Peyer's patch (tissue), 4 donors: ENCODE results near the gene PGAM5. TPM values are rescaled to one million over a fixed set of nuclear protein-coding genes. Genes with fewer than 3 reads are reported as not detected.

Experiments used
- DNase-seq, 3 donors: peaks; one replicate each; pipeline ENCODE4 v3.0.0-alpha.2; 2017 to 2019
- H3K27ac ChIP-seq, 4 donors: fragments of 200-600 bp; sonication (generic); one replicate each; pipeline ENCODE4 v1.5.1; 2016 to 2019
- H3K27me3 ChIP-seq, 2 donors: fragments of 200-600 bp; sonication (generic); one replicate each; pipeline ENCODE4 v1.5.1; 2019
- H3K36me3 ChIP-seq, 3 donors: fragments of 200-600 bp; sonication (generic); one replicate each; pipeline ENCODE4 v1.5.1; 2016 to 2019
- H3K4me1 ChIP-seq, 4 donors: fragments of 200-600 bp; sonication (generic); one replicate each; pipeline ENCODE4 v1.5.1; 2016 to 2019
- H3K4me3 ChIP-seq, 4 donors: fragments of 200-600 bp; sonication (generic); 1 replicate in 3 of 4; 2 replicates in 1 of 4; pipeline ENCODE4 v1.5.1; 2016 to 2019; ENCODE audit warnings: mild to moderate bottlenecking in 1 of 4
- H3K9me3 ChIP-seq, 4 donors: fragments of 200-600 bp; sonication (generic); one replicate each; pipeline ENCODE4 v1.5.1; 2016 to 2019; ENCODE audit warnings: mild to moderate bottlenecking in 1 of 4
- CTCF ChIP-seq, 6 experiments: fragments of 450-650 bp in 4 of 6; fragments of 200-600 bp in 2 of 6; sonication (generic) in 1 of 6; IDR thresholded peaks; one replicate each; pipeline ENCODE4 v1.5.1; 2017 to 2019; ENCODE audit warnings: antibody characterized with exemption in 6 of 6, mild to moderate bottlenecking in 3 of 6, moderate library complexity in 1 of 6
- POLR2A ChIP-seq, 2 donors: fragments of 450-650 bp; IDR thresholded peaks; one replicate each; pipeline ENCODE4 v1.5.1; 2017; ENCODE audit warnings: antibody characterized with exemption in 2 of 2, mild to moderate bottlenecking in 2 of 2, moderate library complexity in 2 of 2
- total RNA-seq, 4 donors: library from RNA; depleted of rRNA; stranded (reverse); fragments of >200 nt; gene quantifications; one replicate each; pipeline ENCODE4 v1.1.0, GENCODE V29; 2016

The PGAM5 gene
- total RNA-seq, 4 donors from 2014 or later = 23.5 to 45.4 (median 29.0) TPM

GRCh38 chr12:132665149-132665491 is 45.5 kb upstream of the PGAM5 start:
- no peaks in the 10 kb centered on the region for H3K9me3 ChIP-seq
- no peak overlapping the region for H3K27ac ChIP-seq
- TF ChIP-seq POLR2A (IDR thresholded peaks at IDR 0.05) = no peak
- H3K27me3 ChIP-seq = no peaks in the 10 kb centered on the region
- no peak overlapping the region for H3K4me3 ChIP-seq
- no peak for DNase-seq
- peaks cover 0 to 96% (median 0%) of the 10 kb centered on the region in 3 donors for H3K36me3 ChIP-seq
- H3K4me1 ChIP-seq = no peaks in the 10 kb centered on the region

GRCh38 chr12:132665794-132666193 is 44.8 kb upstream of the PGAM5 start:
- H3K27me3 ChIP-seq = no peaks in the 10 kb centered on the region
- no peaks in the 10 kb centered on the region for H3K4me1 ChIP-seq
- no peak for DNase-seq
- no peak overlapping the region for H3K27ac ChIP-seq
- peaks cover 0 to 96% (median 0%) of the 10 kb centered on the region in 3 donors for H3K36me3 ChIP-seq
- no peak for TF ChIP-seq CTCF (IDR thresholded peaks at IDR 0.05)
- TF ChIP-seq POLR2A (IDR thresholded peaks at IDR 0.05) = no peak
- no peaks in the 10 kb centered on the region for H3K9me3 ChIP-seq
- no peak overlapping the region for H3K4me3 ChIP-seq

- no peak for TF ChIP-seq POLR2A (IDR thresholded peaks at IDR 0.05)
- TF ChIP-seq CTCF (IDR thresholded peaks at IDR 0.05) = no peak
These were observed 42.2 kb upstream of the PGAM5 start for GRCh38 chr12:132668191-132669088.

GRCh38 chr12:132669166-132669879 is 41.3 kb upstream of the PGAM5 start:
- Histone ChIP-seq H3K9me3 (no peaks in the 10 kb centered on the region), H3K4me1 (no peaks in the 10 kb centered on the region), H3K36me3 (peaks cover 0 to 89% (median 0%) of the 10 kb centered on the region in 3 donors), H3K4me3 (no peak overlapping the region), H3K27me3 (no peaks in the 10 kb centered on the region), H3K27ac (no peak overlapping the region)
- no peak for TF ChIP-seq CTCF (IDR thresholded peaks at IDR 0.05)
- no peak for TF ChIP-seq POLR2A (IDR thresholded peaks at IDR 0.05)
- DNase-seq = peak in 1 of 3 donors; percentile 24

More at GRCh38 chr12:132668191-132669088, 42.2 kb upstream of the PGAM5 start:
- Histone ChIP-seq H3K27ac (no peak overlapping the region), H3K27me3 (no peaks in the 10 kb centered on the region), H3K9me3 (no peaks in the 10 kb centered on the region), H3K36me3 (peaks cover 0 to 89% (median 0%) of the 10 kb centered on the region in 3 donors), H3K4me1 (no peaks in the 10 kb centered on the region), H3K4me3 (no peak overlapping the region)
- DNase-seq = peak in 1 of 3 donors; percentile 39

- no peak for TF ChIP-seq CTCF (IDR thresholded peaks at IDR 0.05)
- TF ChIP-seq POLR2A (IDR thresholded peaks at IDR 0.05) = no peak
- Histone ChIP-seq H3K4me3 (no peak overlapping the region), H3K36me3 (peaks cover 0 to 86% (median 0%) of the 10 kb centered on the region in 3 donors), H3K4me1 (no peaks in the 10 kb centered on the region), H3K27me3 (no peaks in the 10 kb centered on the region), H3K27ac (no peak overlapping the region), H3K9me3 (no peaks in the 10 kb centered on the region)
- peak in 1 of 3 donors; percentile 34 for DNase-seq
These were observed 38.5 kb upstream of the PGAM5 start for GRCh38 chr12:132672116-132672515.

- H3K4me1 ChIP-seq = no peaks in the 10 kb centered on the region
- H3K36me3 ChIP-seq = peaks cover 0 to 86% (median 0%) of the 10 kb centered on the region in 3 donors
- H3K4me3 ChIP-seq = no peak overlapping the region
- no peak overlapping the region for H3K27ac ChIP-seq
- no peak for TF ChIP-seq CTCF (IDR thresholded peaks at IDR 0.05)
- H3K9me3 ChIP-seq = no peaks in the 10 kb centered on the region
- no peak for DNase-seq
- no peaks in the 10 kb centered on the region for H3K27me3 ChIP-seq
These were observed 38.0 kb upstream of the PGAM5 start for GRCh38 chr12:132672678-132673077.
